ENCODE results near the gene PLCL2.
"Not testable (repeated sequence)": the region's sequence is repeated elsewhere in the genome, so short reads cannot be mapped to it uniquely, and the experiment has no call there.

DNA sequence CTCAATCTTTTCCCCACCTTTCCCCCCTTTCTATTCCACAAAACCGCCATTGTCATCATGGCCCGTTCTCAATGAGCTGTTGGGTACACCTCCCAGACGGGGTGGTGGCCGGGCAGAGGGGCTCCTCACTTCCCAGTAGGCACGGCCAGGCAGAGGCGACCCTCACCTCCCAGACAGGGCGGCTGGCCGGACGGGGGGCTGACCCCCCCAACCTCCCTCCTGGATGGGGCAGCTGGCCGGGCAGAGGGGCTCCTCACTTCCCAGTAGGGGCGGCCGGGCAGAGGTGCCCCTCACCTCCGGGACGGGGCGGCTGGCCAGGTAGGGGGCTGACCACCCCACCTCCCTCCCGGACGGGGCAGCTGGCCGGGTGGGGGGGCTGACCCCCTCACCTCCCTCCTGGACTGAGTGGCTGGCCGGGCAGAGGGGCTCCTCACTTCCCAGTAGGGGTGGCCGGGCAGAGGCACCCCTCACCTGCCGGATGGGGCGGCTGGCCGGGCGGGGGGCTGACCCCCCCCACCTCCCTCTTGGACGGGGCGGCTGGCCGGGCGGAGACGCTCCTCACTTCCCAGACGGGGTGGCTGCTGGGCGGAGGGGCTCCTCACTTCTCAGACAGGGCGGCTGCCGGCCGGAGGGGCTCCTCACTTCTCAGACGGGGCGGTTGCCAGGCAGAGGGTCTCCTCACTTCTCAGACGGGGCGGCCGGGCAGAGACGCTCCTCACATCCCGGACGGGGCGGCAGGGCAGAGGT lies 95.2 kb downstream of the PLCL2 start:
- TF ChIP-seq, protein P1, sequence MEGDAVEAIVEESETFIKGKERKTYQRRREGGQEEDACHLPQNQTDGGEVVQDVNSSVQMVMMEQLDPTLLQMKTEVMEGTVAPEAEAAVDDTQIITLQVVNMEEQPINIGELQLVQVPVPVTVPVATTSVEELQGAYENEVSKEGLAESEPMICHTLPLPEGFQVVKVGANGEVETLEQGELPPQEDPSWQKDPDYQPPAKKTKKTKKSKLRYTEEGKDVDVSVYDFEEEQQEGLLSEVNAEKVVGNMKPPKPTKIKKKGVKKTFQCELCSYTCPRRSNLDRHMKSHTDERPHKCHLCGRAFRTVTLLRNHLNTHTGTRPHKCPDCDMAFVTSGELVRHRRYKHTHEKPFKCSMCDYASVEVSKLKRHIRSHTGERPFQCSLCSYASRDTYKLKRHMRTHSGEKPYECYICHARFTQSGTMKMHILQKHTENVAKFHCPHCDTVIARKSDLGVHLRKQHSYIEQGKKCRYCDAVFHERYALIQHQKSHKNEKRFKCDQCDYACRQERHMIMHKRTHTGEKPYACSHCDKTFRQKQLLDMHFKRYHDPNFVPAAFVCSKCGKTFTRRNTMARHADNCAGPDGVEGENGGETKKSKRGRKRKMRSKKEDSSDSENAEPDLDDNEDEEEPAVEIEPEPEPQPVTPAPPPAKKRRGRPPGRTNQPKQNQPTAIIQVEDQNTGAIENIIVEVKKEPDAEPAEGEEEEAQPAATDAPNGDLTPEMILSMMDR (IDR thresholded peaks at IDR 0.05; ENCODE audit: low read depth, low read length, poor library complexity, severe bottlenecking), result not testable (repeated sequence)
- TF ChIP-seq EZH2phosphoT487 (IDR thresholded peaks at IDR 0.05; ENCODE audit: borderline replicate concordance, low read length), result not testable (repeated sequence)
